HepG2 (cell line): ENCODE data around the gene AP3B1.

Experiments
- ASH2L ChIP-seq: fragments of 300-600, 200-600 bp; sonication (generic); IDR thresholded peaks from 2 replicates; pipeline ENCODE4 v1.7.0; 2017; ENCODE audit warnings: low read depth, mild to moderate bottlenecking, moderate library complexity, mixed read lengths, low read length; ENCODE audit not compliant: insufficient read length
- ATF2 ChIP-seq: sonication (generic); formaldehyde crosslinking; IDR thresholded peaks from 2 replicates; pipeline ENCODE4 v1.4.0; 2020; ENCODE audit warnings: missing genetic modification reagents
- CTCF ChIP-seq: sonication (generic); formaldehyde crosslinking; IDR thresholded peaks from 2 replicates; pipeline ENCODE4 v1.5.0; 2020; ENCODE audit warnings: mild to moderate bottlenecking, missing genetic modification reagents, moderate library complexity
- ELF4 ChIP-seq: sonication (generic); formaldehyde crosslinking; IDR thresholded peaks from 2 replicates; pipeline ENCODE4 v1.5.0; 2020; ENCODE audit warnings: missing genetic modification reagents, mild to moderate bottlenecking, moderate library complexity, borderline replicate concordance
- MXI1 ChIP-seq: IDR thresholded peaks from 3 replicates; pipeline ENCODE4 v1.6.1; 2012; ENCODE audit warnings: low read depth, low read length, inconsistent platforms, borderline replicate concordance
- RERE ChIP-seq: IDR thresholded peaks from 2 replicates; pipeline ENCODE4 v1.6.1; 2016; ENCODE audit warnings: low read depth, missing genetic modification reagents, missing compliant biosample characterization
- USF2 ChIP-seq, 2 experiments: sonication (generic) in 1 of 2; formaldehyde crosslinking in 1 of 2; IDR thresholded peaks; 2 replicates each; pipeline versions ENCODE4 v1.5.1 to v1.6.1; 2011 to 2020; ENCODE audit warnings: borderline replicate concordance in 1 of 2, low read depth in 1 of 2, low read length in 1 of 2, mild to moderate bottlenecking in 1 of 2, missing genetic modification reagents in 1 of 2, moderate library complexity in 1 of 2
- ZBTB42 ChIP-seq: sonication (generic); formaldehyde crosslinking; IDR thresholded peaks from 2 replicates; pipeline ENCODE4 v1.5.0; 2020; ENCODE audit warnings: mild to moderate bottlenecking, missing genetic modification reagents
- ZHX1 ChIP-seq: sonication (generic); formaldehyde crosslinking; IDR thresholded peaks from 2 replicates; pipeline ENCODE4 v1.8.1; 2022; ENCODE audit warnings: low read depth, mild to moderate bottlenecking, missing genetic modification reagents
- ZNF280D ChIP-seq: sonication (generic); formaldehyde crosslinking; IDR thresholded peaks from 2 replicates; pipeline ENCODE4 v1.5.1; 2020; ENCODE audit warnings: mild to moderate bottlenecking, missing genetic modification reagents
- ZNF33A ChIP-seq: sonication (generic); formaldehyde crosslinking; IDR thresholded peaks from 2 replicates; pipeline ENCODE4 v1.5.1; 2020; ENCODE audit warnings: missing genetic modification reagents, mild to moderate bottlenecking, moderate library complexity, borderline replicate concordance
- ZNF382 ChIP-seq: sonication (generic); formaldehyde crosslinking; IDR thresholded peaks from 2 replicates; pipeline ENCODE4 v1.5.0; 2020; ENCODE audit warnings: missing genetic modification reagents, mild to moderate bottlenecking, borderline replicate concordance

- no peak for TF ChIP-seq USF2 (IDR thresholded peaks at IDR 0.05; ENCODE audit: low read depth, low read length)
- no peak for TF ChIP-seq USF2 (CRISPR knock-in tag; IDR thresholded peaks at IDR 0.05; ENCODE audit: borderline replicate concordance)
- TF ChIP-seq ATF2 (CRISPR knock-in tag): no peak
- TF ChIP-seq ZBTB42 (CRISPR knock-in tag): no peak
- no peak for TF ChIP-seq MXI1
- no peak for TF ChIP-seq ASH2L
- TF ChIP-seq ZNF280D (CRISPR knock-in tag): no peak
- TF ChIP-seq CTCF (CRISPR knock-in tag): no peak
- TF ChIP-seq ELF4 (CRISPR knock-in tag): no peak
- TF ChIP-seq RERE (CRISPR knock-in tag): no peak
- no peak for TF ChIP-seq ZNF382 (CRISPR knock-in tag)
- TF ChIP-seq ZHX1: no peak
- TF ChIP-seq ZNF33A: no peak
Measured at GRCh38 chr5:78090002-78090401, 204.5 kb downstream of the AP3B1 start.
